ENCODE measurements around the gene TOP3A. TPM values are rescaled to one million over a fixed set of nuclear protein-coding genes. Genes with fewer than 3 reads are reported as not detected.

TOP3A gene
- total RNA-seq, 2 experiments from 2014 or later, result 61.8 to 65.7 TPM

DNA sequence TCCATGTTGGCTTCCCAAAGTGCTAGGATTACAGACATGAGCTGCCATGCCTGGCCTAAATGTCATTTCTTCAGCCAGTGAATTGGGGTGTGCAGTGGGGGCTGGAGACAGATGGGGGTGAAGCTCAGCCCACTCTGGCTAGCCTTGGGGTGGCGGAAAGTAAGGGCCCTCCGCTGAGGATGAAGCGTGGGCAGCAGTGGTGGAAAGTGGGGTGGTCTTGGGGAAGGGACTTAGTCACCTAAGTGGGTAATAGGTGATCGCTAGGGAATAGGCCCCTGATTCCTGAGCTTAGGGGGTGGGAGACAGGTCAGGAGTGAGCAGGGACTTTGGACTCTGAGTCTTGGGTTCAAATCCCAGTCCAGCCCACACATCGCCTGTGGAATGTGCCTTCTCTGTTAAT, 87.2 kb downstream of the TOP3A start:
- Mint-ChIP-seq H3K4me1 (ENCODE audit: low read depth) (peaks cover 14% of the 10 kb centered on the region), H3K4me3 (no peak overlapping the region), H3K36me3 (ENCODE audit: low read depth) (no peaks in the 10 kb centered on the region), H3K9me3 (no peaks in the 10 kb centered on the region), H3K27ac (no peak overlapping the region), H3K27me3 (no peaks in the 10 kb centered on the region)
- CTCF ChIA-PET, result no interaction called here
- intact Hi-C loops (cut with micrococcal nuclease), result no loop called here
- DNase-seq, result no peak
- TF ChIP-seq CTCF (IDR thresholded peaks at IDR 0.05), result no peak
- POLR2A ChIA-PET, result interaction anchor here (1.0 to 1.2 kb wide), 2 partner anchors 27 to 28 kb away, joined by 3 read pairs; no protein-coding TSS in a partner anchor
- no peak for ATAC-seq

- CTCF ChIA-PET, result no interaction called here
- peak overlapping the region; percentile 89 for H3K4me3 Mint-ChIP-seq
- peak overlapping the region; percentile 82 for H3K27ac Mint-ChIP-seq
- H3K36me3 Mint-ChIP-seq (ENCODE audit: low read depth), result no peaks in the 10 kb centered on the region
- H3K4me1 Mint-ChIP-seq (ENCODE audit: low read depth), result peaks cover 14% of the 10 kb centered on the region
- peak; percentile 36 for DNase-seq
- no peaks in the 10 kb centered on the region for H3K9me3 Mint-ChIP-seq
- no peaks in the 10 kb centered on the region for H3K27me3 Mint-ChIP-seq
- POLR2A ChIA-PET, result interaction anchor here (0.8 to 1.3 kb wide), 5 partner anchors 11 to 42 kb away, joined by 3 to 4 read pairs (median 3); no protein-coding TSS in a partner anchor
- intact Hi-C loops (cut with micrococcal nuclease), result no loop called here
- no peak for TF ChIP-seq CTCF (IDR thresholded peaks at IDR 0.05)
- no peak for ATAC-seq
Observed at GRCh38 chr17:18226284-18226945, 88.4 kb downstream of the TOP3A start.

DNA sequence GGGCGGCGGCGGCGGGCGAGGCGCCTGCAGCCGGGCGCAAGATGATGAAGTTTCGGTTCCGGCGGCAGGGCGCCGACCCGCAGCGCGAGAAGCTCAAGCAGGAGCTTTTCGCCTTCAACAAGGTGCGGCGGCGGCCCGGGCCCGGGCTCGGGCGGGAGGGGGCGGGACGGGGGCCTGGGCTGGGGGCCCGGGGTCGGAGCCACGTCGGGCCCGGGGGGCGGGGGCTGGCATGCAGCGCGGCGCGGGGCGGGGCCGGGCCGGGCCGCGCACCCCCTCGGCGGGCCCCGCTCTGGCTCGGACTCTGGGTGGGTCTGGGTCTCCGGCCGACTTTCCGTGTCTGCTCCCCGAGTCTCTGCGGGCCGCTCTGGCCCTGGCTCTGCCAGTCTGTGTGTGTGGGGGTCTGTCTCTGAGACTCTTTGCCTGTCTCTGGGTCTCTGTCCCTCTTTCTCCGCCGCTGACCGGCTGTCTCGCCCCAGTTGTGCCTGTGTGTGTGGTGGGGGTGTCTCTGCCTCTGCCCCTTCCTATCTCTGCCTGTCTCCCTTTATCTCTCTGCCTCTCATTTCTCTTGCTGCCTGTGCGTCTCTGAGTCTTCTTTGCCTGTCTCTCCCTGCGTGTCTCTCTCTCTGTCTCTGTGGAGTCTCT, 89.0 kb downstream of the TOP3A start:
- ChIA-PET POLR2A (interaction anchor here (0.6 to 1.9 kb wide), 4 partner anchors 12 to 44 kb away, joined by 3 to 4 read pairs (median 4); no protein-coding TSS in a partner anchor), CTCF (no interaction called here)
- TF ChIP-seq CTCF (IDR thresholded peaks at IDR 0.05), result no peak
- DNase-seq (peak; percentile 14), ATAC-seq (no peak)
- Mint-ChIP-seq H3K4me3 (peak overlapping the region; percentile 89), H3K36me3 (ENCODE audit: low read depth) (no peaks in the 10 kb centered on the region), H3K27me3 (no peaks in the 10 kb centered on the region), H3K4me1 (ENCODE audit: low read depth) (peaks cover 14% of the 10 kb centered on the region), H3K9me3 (no peaks in the 10 kb centered on the region), H3K27ac (peak overlapping the region; percentile 82)
- intact Hi-C loops (cut with micrococcal nuclease), result no loop called here

GRCh38 chr17:18225121-18225641, 89.6 kb downstream of the TOP3A start, which contains the start of gene LLGL1:
Gene LLGL1 (plus strand): TSS chr17:18225635. CDS start chr17:18225683, 48 bp downstream.
- H3K4me1 Mint-ChIP-seq (ENCODE audit: low read depth), result peaks cover 14% of the 10 kb centered on the region
- ATAC-seq (peak; percentile 99), DNase-seq (peak; percentile 98)
- no peaks in the 10 kb centered on the region for H3K36me3 Mint-ChIP-seq (ENCODE audit: low read depth)
- peak within 1 kb of the TSS; percentile 82 for H3K27ac Mint-ChIP-seq
- H3K9me3 Mint-ChIP-seq, result no peaks in the 10 kb centered on the region
- no peaks in the 10 kb centered on the region for H3K27me3 Mint-ChIP-seq
- intact Hi-C loops (cut with micrococcal nuclease), result no loop called here
- peak within 1 kb of the TSS; percentile 89 for H3K4me3 Mint-ChIP-seq
- ChIA-PET CTCF (no interaction called here), POLR2A (interaction anchor here (0.6 to 1.9 kb wide), 3 partner anchors 27 to 44 kb away, joined by 3 to 4 read pairs (median 4); no protein-coding TSS in a partner anchor)
- no peak for TF ChIP-seq CTCF (IDR thresholded peaks at IDR 0.05)

All from activated CD8-positive, alpha-beta T cell treated with anti-CD3 and anti-CD28 coated beads for 36 hours (primary cell).